Erythroblast (primary cell): ENCODE data around the gene DPP7.
"Not testable (repeated sequence)": the region's sequence is repeated elsewhere in the genome, so short reads cannot be mapped to it uniquely, and the experiment has no call there.

ENCODE experiments used
- DNase-seq, 2 experiments: peaks; one replicate each; lab custom pipeline; 2025; lab: John Stamatoyannopoulos, UW
- GATA1 ChIP-seq: IDR thresholded peaks from 2 replicates; pipeline ENCODE4 v1.6.1; 2011; ENCODE audit warnings: low read depth, mild to moderate bottlenecking, control low read depth, low read length, moderate library complexity
- POLR2A ChIP-seq: IDR thresholded peaks from 2 replicates; pipeline ENCODE4 v1.6.1; 2011; ENCODE audit warnings: mild to moderate bottlenecking, low read length

DPP7 gene

GRCh38 chr9:137128862-137129455, 14.4 kb upstream of the DPP7 start:
- TF ChIP-seq GATA1 (no peak), POLR2A (no peak)
- DNase-seq: peak; percentile 67 to 71

DNA sequence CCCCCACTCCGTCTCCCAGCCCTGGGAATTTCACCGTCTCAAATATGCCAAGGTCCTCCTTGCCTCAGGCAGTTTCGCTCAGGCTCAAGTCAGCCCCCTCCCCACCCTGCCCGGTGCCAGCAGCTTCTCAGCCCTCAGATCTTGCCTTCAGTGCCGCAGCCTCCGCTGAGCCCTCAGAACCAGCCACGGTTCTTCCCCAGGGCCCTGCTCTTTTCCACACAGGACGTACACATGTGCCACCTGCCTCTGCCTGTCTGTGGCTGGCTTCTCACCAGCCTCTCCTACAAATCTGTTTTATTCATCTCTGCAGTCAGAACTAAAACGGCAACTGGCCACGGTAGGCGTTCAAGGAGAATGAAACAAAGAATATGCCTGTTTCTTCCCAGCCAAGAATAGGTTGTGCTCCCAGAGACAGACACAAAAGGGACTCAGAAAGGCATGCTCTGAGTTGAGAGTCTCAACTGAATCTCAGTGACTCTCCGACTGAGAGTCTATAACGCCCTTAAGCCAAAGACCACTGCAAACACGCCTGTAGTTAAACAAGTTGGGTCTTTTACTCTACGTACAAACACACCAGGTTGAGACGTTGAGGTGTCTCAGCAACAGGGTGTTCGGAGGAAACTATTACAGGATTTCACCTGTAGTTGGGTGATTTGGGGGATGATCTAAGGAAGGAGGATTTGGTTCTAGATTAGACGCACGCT, 13.8 kb upstream of the DPP7 start:
- peak in 1 of 2 experiments; percentile 64 for DNase-seq
- TF ChIP-seq GATA1: no peak
- TF ChIP-seq POLR2A: peak; percentile 29

DNA sequence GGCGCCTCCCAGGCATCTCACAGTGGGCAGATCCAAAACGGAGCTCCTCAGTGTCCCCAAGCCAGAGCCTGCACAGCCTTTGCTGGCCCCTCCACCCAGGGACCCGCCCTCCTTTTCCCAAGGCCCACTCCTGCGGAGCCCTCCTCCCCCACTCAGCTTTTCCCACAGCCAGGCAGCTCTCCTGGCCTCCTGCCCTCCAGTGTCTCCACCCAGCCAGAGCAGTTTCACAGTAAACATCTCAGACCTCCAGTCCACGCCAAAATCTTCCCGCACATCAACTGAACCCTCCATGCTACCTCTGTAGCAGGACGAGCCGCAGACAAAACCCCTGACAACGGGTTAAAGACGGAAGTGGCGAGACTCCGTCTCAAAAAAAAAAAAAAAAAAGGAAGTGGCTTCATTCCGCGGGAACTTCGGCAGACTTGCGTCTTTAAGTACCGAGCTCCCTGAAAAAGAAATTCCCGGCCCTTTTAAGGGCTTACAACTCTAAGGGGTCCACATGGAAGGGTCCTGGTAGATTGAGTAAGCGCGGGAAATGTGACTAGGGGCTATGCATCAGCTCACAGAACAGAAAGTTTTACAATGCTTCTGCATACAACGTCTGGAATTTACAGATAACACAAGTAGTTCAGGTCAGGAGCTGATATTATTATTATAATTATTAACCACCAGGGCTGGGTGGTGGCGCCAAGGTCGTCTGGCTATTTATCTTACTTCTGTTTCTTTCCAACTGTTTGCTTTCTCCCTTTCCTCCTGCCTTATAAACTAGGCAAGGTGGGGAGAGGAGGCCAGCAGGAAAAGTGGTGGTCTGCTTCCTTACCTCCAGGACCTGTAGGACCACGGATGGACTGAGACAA, 13.0 kb upstream of the DPP7 start:
- peak; percentile 80 to 90 for DNase-seq
- TF ChIP-seq POLR2A (peak; percentile 74), GATA1 (no peak)

DNA sequence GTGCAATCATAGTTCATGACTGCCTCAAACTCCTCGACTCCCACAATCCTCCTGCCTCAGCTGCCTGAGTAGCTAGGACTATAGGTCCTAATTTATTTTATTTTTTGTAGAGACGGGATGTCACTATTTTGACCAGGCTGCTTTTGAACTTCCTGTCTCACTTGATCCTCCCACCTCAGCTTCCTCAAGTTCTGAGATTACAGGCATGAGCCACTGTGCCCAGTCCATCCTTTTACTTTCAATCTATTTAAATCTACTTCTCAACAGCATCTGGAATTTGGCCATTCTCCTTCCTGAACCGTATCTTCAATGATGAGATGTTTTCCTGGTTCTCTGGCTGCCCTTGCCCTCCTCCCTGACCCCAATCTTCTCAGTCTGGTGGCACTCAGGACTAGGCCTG, 12.3 kb upstream of the DPP7 start:
- DNase-seq: no peak
- TF ChIP-seq GATA1: no peak
- TF ChIP-seq POLR2A: no peak

DNA sequence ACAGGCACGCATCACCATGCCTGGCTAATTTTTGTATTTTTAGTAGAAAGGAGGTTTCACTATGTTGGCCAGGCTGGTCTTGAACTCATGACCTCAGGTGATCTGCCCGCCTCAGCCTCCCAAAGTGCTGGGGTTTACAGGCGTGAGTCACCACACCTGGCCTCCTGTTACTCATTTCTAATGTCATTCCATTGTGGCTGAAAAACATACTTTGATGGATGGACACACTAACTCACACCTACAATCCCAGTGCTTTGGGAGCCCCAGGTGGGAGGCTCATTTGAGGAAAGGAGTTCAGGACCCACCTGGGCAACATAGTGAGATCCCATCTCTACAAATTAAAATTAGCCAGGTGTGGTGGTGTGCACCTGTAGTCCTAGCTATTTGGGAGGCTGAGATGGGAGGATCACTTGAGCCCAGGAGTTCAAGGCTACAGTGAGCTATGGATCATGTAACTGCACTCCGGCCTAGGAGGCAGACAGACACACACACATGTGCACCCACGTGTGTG, 9.5 kb upstream of the DPP7 start:
- not testable (repeated sequence) for DNase-seq

- TF ChIP-seq POLR2A (no peak), GATA1 (no peak)
- no peak for DNase-seq
These were observed 8.9 kb upstream of the DPP7 start for GRCh38 chr9:137123468-137123837.

- not testable (repeated sequence) for DNase-seq
These were observed 8.4 kb upstream of the DPP7 start for GRCh38 chr9:137122796-137123467.

DNA sequence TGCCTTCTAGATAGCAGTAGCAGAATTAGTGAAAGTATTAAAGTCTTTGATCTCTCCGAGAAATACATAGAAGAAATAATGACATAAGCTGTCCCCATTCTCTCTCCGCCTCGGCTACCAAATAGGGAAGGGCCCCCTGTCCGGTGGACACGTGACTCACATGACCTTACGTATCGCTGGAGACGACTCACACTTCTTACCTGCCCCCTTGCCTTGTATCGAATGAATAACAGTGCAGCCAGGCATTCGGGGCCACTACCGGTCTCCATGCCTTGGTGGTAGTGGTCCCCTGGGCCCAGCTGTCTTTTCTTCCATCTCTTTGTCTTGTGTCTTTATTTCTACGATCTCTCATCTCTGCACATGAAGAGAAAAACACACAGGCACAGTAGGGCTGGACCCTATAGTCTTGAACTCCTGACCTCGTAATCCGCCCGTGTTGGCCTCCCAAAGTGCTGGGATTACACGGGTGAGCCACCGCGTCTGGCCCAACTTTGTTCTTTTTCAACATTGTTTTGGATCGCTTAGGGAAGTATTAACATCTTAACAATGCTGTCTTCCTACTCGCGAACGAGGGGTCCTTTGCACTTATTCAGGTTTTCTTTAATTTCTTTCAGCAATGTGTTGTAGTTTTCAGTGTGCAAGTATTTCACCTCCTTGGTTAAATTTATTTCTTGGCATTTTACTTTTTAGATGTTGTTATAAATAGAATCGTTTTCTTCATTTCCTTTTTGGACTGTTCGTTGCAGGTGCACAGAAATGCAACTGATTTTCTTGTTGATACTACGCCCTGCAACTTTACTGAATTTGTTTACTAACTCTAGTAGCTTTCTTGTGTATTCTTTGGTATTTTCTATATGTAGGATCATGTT, 7.6 kb upstream of the DPP7 start:
- DNase-seq: not testable (repeated sequence)

DNA sequence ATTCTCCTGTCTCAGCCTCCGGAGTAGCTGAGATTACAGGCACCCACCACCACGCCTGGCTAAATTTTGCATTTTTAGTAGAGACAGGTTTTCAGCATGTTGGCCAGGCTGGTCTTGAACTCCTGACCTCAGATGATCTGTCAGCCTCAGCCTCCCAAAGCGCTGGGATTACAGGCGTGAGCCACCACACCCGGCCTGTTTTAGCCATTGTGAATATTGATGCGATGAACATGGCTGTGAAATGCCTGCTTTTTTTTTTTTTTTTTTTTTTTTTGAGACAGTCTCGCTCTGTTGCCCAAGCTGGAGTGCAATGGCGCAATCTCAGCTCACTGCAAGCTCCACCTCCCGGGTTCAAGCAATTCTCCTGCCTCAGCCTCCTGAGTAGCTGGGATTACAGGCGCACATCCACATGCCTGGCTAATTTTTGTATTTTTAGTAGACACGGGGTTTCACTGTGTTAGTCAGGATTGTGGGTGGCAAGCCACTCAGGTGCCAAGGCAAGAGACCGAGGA, 3.6 kb upstream of the DPP7 start:
- DNase-seq: not testable (repeated sequence)

DNA sequence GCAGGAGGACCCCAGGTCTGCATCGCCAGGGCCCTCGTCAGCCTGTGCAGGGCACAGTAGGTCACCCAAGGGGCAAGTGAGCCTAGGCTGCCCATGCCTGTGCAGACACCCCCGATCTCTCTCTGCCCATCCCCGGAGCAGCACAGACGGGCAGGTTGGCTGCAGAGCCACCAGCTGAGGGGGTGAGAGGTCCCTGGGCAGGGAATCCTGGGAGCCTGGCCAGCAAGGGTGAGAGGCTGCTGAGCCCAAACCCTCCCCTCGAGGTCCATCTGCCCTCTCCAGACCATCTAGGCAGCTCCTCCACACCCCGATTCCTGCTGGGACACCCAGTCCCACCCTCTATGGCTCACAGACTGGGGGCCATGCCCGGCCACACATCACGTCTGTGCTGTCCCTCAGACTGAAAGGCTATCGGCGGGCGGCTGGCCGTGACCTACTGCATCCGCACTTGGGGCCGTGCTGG, 2.8 kb upstream of the DPP7 start:
- TF ChIP-seq POLR2A (no peak), GATA1 (no peak)
- DNase-seq: no peak

DNA sequence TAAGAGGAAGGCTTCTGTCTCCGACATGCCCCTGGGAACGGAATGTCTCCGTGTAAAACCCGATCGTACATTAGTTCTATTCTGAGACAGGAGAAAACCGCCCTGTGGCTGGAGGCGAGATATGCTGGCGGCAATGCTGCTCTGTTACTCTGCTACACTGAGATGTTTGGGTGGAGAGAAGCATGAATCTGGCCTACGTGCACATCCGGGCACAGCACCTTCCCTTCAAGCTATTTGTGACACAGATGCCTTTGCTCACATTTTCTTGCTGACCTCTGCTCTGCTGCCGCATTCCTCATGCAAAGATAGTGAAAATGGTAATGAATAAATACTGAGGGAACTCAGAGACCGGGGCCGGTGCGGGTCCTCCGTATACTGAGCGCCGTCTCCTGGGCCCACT, 2.2 kb upstream of the DPP7 start:
- no peak for DNase-seq
- TF ChIP-seq POLR2A: no peak
- TF ChIP-seq GATA1: no peak

GRCh38 chr9:137116027-137116507, 1.5 kb upstream of the DPP7 start:
- no peak for DNase-seq
- TF ChIP-seq POLR2A: no peak
- TF ChIP-seq GATA1: no peak
